GM20000 (cell line): Measurements from ENCODE around the gene KCNK18.

Source experiments
- DNase-seq: peaks from one replicate; pipeline ENCODE4 v3.0.0; 2012; ENCODE audit warnings: low spot score
- CTCF ChIP-seq: IDR thresholded peaks from 2 replicates; pipeline ENCODE4 v1.5.1; 2012; ENCODE audit warnings: mild to moderate bottlenecking, control low read depth; ENCODE audit errors: extremely low read depth, missing control alignments

KCNK18 gene

GRCh38 chr10:117162093-117163060, 34.9 kb upstream of the KCNK18 start:
- no peak for TF ChIP-seq CTCF
- no peak for DNase-seq

- TF ChIP-seq CTCF, result no peak
- DNase-seq, result no peak
These were observed 34.0 kb upstream of the KCNK18 start for GRCh38 chr10:117163061-117163953.

GRCh38 chr10:117163954-117164548, 33.2 kb upstream of the KCNK18 start:
- TF ChIP-seq CTCF, result no peak
- no peak for DNase-seq

GRCh38 chr10:117164592-117165537, 32.4 kb upstream of the KCNK18 start:
- TF ChIP-seq CTCF, result no peak
- DNase-seq, result no peak

GRCh38 chr10:117165538-117166417, 31.5 kb upstream of the KCNK18 start:
- peak; percentile 44 for DNase-seq
- TF ChIP-seq CTCF, result no peak
